GM23338 (cell line): Measurements from ENCODE around the gene RBM23. TPM values are rescaled to one million over a fixed set of nuclear protein-coding genes. Genes with fewer than 3 reads are reported as not detected.

Source experiments
- ATAC-seq: fragments of 200-7000 bp; cut with Tn5 transposase; 3 replicates; pipeline ENCODE4 v1.9.1; 2020
- DNase-seq: peaks from one replicate; pipeline ENCODE4 v3.0.0-alpha.2; 2015; ENCODE audit warnings: low spot score
- H2AFZ ChIP-seq: fragments of 200-600 bp; sonication (generic); 2 replicates; pipeline ENCODE4 v1.8.0; 2016; ENCODE audit warnings: antibody characterized with exemption, mild to moderate bottlenecking, moderate library complexity
- H3F3A ChIP-seq: fragments of 200-600 bp; sonication (generic); replicated peaks from 2 replicates; pipeline ENCODE4 v1.8.0; 2017; ENCODE audit warnings: antibody characterized with exemption, mixed run types, low read depth
- H3K27ac ChIP-seq: fragments of 200-600 bp; sonication (generic); 2 replicates; pipeline ENCODE4 v1.6.1; 2016; ENCODE audit warnings: low read depth
- H3K27me3 ChIP-seq: fragments of 200-600 bp; sonication (generic); 2 replicates; pipeline ENCODE4 v1.8.0; 2016; ENCODE audit warnings: mild to moderate bottlenecking, mixed run types, moderate library complexity; ENCODE audit not compliant: insufficient read depth
- H3K36me3 ChIP-seq: fragments of 200-600 bp; sonication (generic); 2 replicates; pipeline ENCODE4 v1.8.0; 2016; ENCODE audit warnings: mild to moderate bottlenecking; ENCODE audit not compliant: insufficient read depth
- H3K4me1 ChIP-seq: fragments of 200-600 bp; sonication (generic); 2 replicates; pipeline ENCODE4 v1.8.0; 2016; ENCODE audit warnings: mild to moderate bottlenecking, moderate library complexity; ENCODE audit not compliant: insufficient read depth
- H3K4me2 ChIP-seq: fragments of 200-600 bp; sonication (generic); 2 replicates; pipeline ENCODE4 v1.7.1; 2017; ENCODE audit warnings: mixed run types
- H3K4me3 ChIP-seq: fragments of 200-600 bp; sonication (generic); 2 replicates; pipeline ENCODE4 v1.6.1; 2016; ENCODE audit warnings: mixed run types
- H3K79me2 ChIP-seq: fragments of 200-600 bp; sonication (generic); replicated peaks from 2 replicates; pipeline ENCODE4 v1.8.0; 2017; ENCODE audit warnings: mild to moderate bottlenecking; ENCODE audit not compliant: insufficient read depth
- H3K9me2 ChIP-seq: fragments of 200-600 bp; sonication (generic); 2 replicates; pipeline ENCODE4 v1.8.0; 2017; ENCODE audit not compliant: insufficient read depth
- H4K20me1 ChIP-seq: fragments of 200-600 bp; sonication (generic); replicated peaks from 2 replicates; pipeline ENCODE4 v1.8.0; 2017; ENCODE audit warnings: mild to moderate bottlenecking; ENCODE audit not compliant: insufficient read depth
- H3K27ac Mint-ChIP-seq: 2 replicates; pipeline ENCODE4 v1.8.0; 2020; ENCODE audit warnings: inconsistent platforms, mild to moderate bottlenecking, moderate library complexity, mixed read lengths
- H3K27me3 Mint-ChIP-seq: 3 replicates; pipeline ENCODE4 v1.8.0; 2022; ENCODE audit warnings: low read depth, mild to moderate bottlenecking, moderate library complexity, mixed read lengths, inconsistent platforms; ENCODE audit not compliant: insufficient read depth, poor library complexity
- H3K36me3 Mint-ChIP-seq: 3 replicates; pipeline ENCODE4 v1.8.0; 2021; ENCODE audit warnings: low read depth, mild to moderate bottlenecking, inconsistent platforms, moderate library complexity, mixed read lengths
- H3K4me1 Mint-ChIP-seq: 3 replicates; pipeline ENCODE4 v1.8.0; 2020; ENCODE audit warnings: mild to moderate bottlenecking, inconsistent platforms, mixed read lengths
- H3K4me3 Mint-ChIP-seq: 3 replicates; pipeline ENCODE4 v1.8.0; 2021; ENCODE audit warnings: moderate library complexity, mild to moderate bottlenecking, inconsistent platforms, mixed read lengths
- H3K9me3 Mint-ChIP-seq: 3 replicates; pipeline ENCODE4 v1.8.0; 2020; ENCODE audit warnings: moderate library complexity, mild to moderate bottlenecking, inconsistent platforms, mixed read lengths
- CREB1 ChIP-seq: fragments of 250-450 bp; sonication (Bioruptor Pico); IDR thresholded peaks from 2 replicates; pipeline ENCODE4 v1.5.0; 2020; ENCODE audit warnings: low read depth, mild to moderate bottlenecking, moderate library complexity
- CTCF ChIP-seq, 2 experiments: fragments of 200-600 bp in 1 of 2; sonication (generic) in 1 of 2; conservative IDR thresholded peaks; 2 replicates each; pipeline versions ENCODE4 v1.5.1 to v1.6.1; 2016 to 2017; ENCODE audit warnings: antibody characterized with exemption in 2 of 2, low read depth in 2 of 2, mild to moderate bottlenecking in 2 of 2, moderate library complexity in 1 of 2
- ETS1 ChIP-seq: IDR thresholded peaks from 2 replicates; pipeline ENCODE4 v1.6.1; 2016; ENCODE audit warnings: antibody characterized with exemption
- EZH2 ChIP-seq: fragments of 200-600 bp; sonication (generic); IDR thresholded peaks from one replicate; pipeline ENCODE4 v1.8.0; 2017; ENCODE audit warnings: antibody characterized with exemption, mild to moderate bottlenecking, low read depth; ENCODE audit not compliant: unreplicated experiment
- EZH2phosphoT487 ChIP-seq: fragments of 200-600 bp; sonication (generic); IDR thresholded peaks from one replicate; pipeline ENCODE4 v1.8.1; 2018; ENCODE audit warnings: antibody characterized with exemption; ENCODE audit not compliant: unreplicated experiment
- JUNB ChIP-seq: IDR thresholded peaks from one replicate; pipeline ENCODE4 v1.6.1; 2016; ENCODE audit warnings: antibody characterized with exemption; ENCODE audit not compliant: unreplicated experiment
- NANOG ChIP-seq: IDR thresholded peaks from 2 replicates; pipeline ENCODE4 v1.6.1; 2016; ENCODE audit warnings: antibody characterized with exemption, borderline replicate concordance
- POLR2AphosphoS5 ChIP-seq: IDR thresholded peaks from 2 replicates; pipeline ENCODE4 v1.6.1; 2016; ENCODE audit warnings: antibody characterized with exemption, low read depth
- REST ChIP-seq: IDR thresholded peaks from one replicate; pipeline ENCODE4 v1.6.1; 2018; ENCODE audit warnings: antibody characterized with exemption; ENCODE audit not compliant: unreplicated experiment
- STAT1 ChIP-seq: IDR thresholded peaks from one replicate; pipeline ENCODE4 v1.6.1; 2016; ENCODE audit warnings: antibody characterized with exemption; ENCODE audit not compliant: unreplicated experiment
- ZNF114 ChIP-seq: fragments of 250-450 bp; sonication (Bioruptor Pico); IDR thresholded peaks from 2 replicates; pipeline ENCODE4 v1.5.0; 2020; ENCODE audit warnings: mild to moderate bottlenecking, moderate library complexity
- polyA plus RNA-seq: library from polyadenylated mRNA; unstranded; fragments of >200 nt; fragmentation: Nextera tagmentation; extraction: Ambion mirVana; gene quantifications from 2 replicates; pipeline ENCODE4 v1.2.1, GENCODE V29; 2016
- total RNA-seq: library from RNA; depleted of rRNA; stranded (reverse); fragments of >200 nt; shearing (Covaris generic); gene quantifications from 2 replicates; pipeline ENCODE4 v1.2.3, GENCODE V29; 2014

The RBM23 gene
- total and polyA plus RNA-seq, 2 experiments from 2014 or later: 14.4 to 52.8 TPM

GRCh38 chr14:22849212-22849819 lies 69.6 kb downstream of the RBM23 start (continued):
- TF ChIP-seq POLR2AphosphoS5 (no peak), ZNF114 (CRISPR knock-in tag) (no peak), CTCF (conservative IDR thresholded peaks at IDR 0.05; ENCODE audit: low read depth in 2 of 2) (no peak), STAT1 (no peak), NANOG (no peak), JUNB (no peak), CREB1 (CRISPR knock-in tag) (no peak)

GRCh38 chr14:22848351-22849164 lies 70.4 kb downstream of the RBM23 start:
- Histone ChIP-seq H4K20me1 (no peaks in the 10 kb centered on the region), H3K4me2 (peak overlapping the region; percentile 57), H3K9me2 (no peaks in the 10 kb centered on the region), H3K79me2 (no peaks in the 10 kb centered on the region), H3K4me3 (no peak overlapping the region), H3K27ac (peak overlapping the region; percentile 88), H3F3A (peaks cover 15% of the 10 kb centered on the region), H3K36me3 (no peaks in the 10 kb centered on the region), H3K4me1 (peaks cover 23% of the 10 kb centered on the region), H2AFZ (no peak overlapping the region), H3K27me3 (no peaks in the 10 kb centered on the region)
- Mint-ChIP-seq H3K4me1 (peaks cover 27% of the 10 kb centered on the region), H3K9me3 (no peaks in the 10 kb centered on the region; the same call in 2 of the 3 replicates), H3K36me3 (peaks cover 27% of the 10 kb centered on the region), H3K27ac (peak overlapping the region; percentile 80), H3K27me3 (peaks cover 13% of the 10 kb centered on the region), H3K4me3 (no peak overlapping the region)
- DNase-seq (peak; percentile 48), ATAC-seq (peak; percentile 21)
- TF ChIP-seq POLR2AphosphoS5: no peak
- TF ChIP-seq REST: no peak
- TF ChIP-seq EZH2phosphoT487: no peak
- no peak for TF ChIP-seq JUNB
- no peak for TF ChIP-seq EZH2
- no peak for TF ChIP-seq ETS1
- no peak for TF ChIP-seq NANOG
